ENCODE measurements around the gene H3-3A.

DNA sequence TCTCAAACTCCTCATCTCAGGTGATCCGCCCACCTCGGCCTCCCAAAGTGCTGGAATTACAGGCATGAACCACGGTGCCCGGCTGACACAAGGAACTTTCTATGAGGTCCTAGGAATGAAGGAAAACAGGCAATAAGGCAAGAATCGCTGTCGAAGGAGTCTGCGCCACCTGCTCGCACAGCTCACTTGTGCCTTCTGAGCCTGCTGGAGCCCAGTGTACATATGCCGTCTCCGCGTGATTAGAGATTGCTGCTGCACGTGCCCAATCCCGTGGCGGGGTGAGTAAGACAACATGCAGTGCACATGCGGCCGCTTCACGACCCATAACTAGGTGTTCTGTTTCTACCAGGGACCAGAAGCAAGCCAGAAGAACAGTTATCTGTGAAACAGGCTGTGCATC, 24.3 kb downstream of the H3-3A start:
- TF ChIP-seq JUNB (IDR thresholded peaks at IDR 0.05; ENCODE audit: unreplicated experiment) (no peak), EZH2 (IDR thresholded peaks at IDR 0.05; ENCODE audit: low read depth, unreplicated experiment) (no peak), POLR2AphosphoS5 (IDR thresholded peaks at IDR 0.05; ENCODE audit: low read depth) (no peak), ZNF331 (CRISPR knock-in tag; IDR thresholded peaks at IDR 0.05; ENCODE audit: low read depth) (no peak), NANOG (IDR thresholded peaks at IDR 0.05; ENCODE audit: borderline replicate concordance) (no peak), CREB1 (CRISPR knock-in tag; IDR thresholded peaks at IDR 0.05; ENCODE audit: low read depth) (no peak), EZH2phosphoT487 (IDR thresholded peaks at IDR 0.05; ENCODE audit: unreplicated experiment) (no peak), ZNF114 (CRISPR knock-in tag; IDR thresholded peaks at IDR 0.05) (no peak)
- TF ChIP-seq, protein P1, sequence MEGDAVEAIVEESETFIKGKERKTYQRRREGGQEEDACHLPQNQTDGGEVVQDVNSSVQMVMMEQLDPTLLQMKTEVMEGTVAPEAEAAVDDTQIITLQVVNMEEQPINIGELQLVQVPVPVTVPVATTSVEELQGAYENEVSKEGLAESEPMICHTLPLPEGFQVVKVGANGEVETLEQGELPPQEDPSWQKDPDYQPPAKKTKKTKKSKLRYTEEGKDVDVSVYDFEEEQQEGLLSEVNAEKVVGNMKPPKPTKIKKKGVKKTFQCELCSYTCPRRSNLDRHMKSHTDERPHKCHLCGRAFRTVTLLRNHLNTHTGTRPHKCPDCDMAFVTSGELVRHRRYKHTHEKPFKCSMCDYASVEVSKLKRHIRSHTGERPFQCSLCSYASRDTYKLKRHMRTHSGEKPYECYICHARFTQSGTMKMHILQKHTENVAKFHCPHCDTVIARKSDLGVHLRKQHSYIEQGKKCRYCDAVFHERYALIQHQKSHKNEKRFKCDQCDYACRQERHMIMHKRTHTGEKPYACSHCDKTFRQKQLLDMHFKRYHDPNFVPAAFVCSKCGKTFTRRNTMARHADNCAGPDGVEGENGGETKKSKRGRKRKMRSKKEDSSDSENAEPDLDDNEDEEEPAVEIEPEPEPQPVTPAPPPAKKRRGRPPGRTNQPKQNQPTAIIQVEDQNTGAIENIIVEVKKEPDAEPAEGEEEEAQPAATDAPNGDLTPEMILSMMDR (conservative IDR thresholded peaks at IDR 0.05; ENCODE audit: low read depth in 2 of 2), result no peak
- TF ChIP-seq, protein P2, sequence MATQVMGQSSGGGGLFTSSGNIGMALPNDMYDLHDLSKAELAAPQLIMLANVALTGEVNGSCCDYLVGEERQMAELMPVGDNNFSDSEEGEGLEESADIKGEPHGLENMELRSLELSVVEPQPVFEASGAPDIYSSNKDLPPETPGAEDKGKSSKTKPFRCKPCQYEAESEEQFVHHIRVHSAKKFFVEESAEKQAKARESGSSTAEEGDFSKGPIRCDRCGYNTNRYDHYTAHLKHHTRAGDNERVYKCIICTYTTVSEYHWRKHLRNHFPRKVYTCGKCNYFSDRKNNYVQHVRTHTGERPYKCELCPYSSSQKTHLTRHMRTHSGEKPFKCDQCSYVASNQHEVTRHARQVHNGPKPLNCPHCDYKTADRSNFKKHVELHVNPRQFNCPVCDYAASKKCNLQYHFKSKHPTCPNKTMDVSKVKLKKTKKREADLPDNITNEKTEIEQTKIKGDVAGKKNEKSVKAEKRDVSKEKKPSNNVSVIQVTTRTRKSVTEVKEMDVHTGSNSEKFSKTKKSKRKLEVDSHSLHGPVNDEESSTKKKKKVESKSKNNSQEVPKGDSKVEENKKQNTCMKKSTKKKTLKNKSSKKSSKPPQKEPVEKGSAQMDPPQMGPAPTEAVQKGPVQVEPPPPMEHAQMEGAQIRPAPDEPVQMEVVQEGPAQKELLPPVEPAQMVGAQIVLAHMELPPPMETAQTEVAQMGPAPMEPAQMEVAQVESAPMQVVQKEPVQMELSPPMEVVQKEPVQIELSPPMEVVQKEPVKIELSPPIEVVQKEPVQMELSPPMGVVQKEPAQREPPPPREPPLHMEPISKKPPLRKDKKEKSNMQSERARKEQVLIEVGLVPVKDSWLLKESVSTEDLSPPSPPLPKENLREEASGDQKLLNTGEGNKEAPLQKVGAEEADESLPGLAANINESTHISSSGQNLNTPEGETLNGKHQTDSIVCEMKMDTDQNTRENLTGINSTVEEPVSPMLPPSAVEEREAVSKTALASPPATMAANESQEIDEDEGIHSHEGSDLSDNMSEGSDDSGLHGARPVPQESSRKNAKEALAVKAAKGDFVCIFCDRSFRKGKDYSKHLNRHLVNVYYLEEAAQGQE (IDR thresholded peaks at IDR 0.05; ENCODE audit: unreplicated experiment), result no peak
- TF ChIP-seq, protein P3, sequence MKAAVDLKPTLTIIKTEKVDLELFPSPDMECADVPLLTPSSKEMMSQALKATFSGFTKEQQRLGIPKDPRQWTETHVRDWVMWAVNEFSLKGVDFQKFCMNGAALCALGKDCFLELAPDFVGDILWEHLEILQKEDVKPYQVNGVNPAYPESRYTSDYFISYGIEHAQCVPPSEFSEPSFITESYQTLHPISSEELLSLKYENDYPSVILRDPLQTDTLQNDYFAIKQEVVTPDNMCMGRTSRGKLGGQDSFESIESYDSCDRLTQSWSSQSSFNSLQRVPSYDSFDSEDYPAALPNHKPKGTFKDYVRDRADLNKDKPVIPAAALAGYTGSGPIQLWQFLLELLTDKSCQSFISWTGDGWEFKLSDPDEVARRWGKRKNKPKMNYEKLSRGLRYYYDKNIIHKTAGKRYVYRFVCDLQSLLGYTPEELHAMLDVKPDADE (IDR thresholded peaks at IDR 0.05), result no peak

Measured in GM23338 (cell line).